Fibroblast of the aortic adventitia (primary cell): ENCODE measurements around the gene CNGB1. TPM values are rescaled to one million over a fixed set of nuclear protein-coding genes. Genes with fewer than 3 reads are reported as not detected.
"Not testable (repeated sequence)": the region's sequence is repeated elsewhere in the genome, so short reads cannot be mapped to it uniquely, and the experiment has no call there.

Experiments
- DNase-seq: peaks from one replicate; pipeline ENCODE4 v3.0.0-alpha.2; 2010; ENCODE audit warnings: low read depth
- H3K4me3 ChIP-seq: 2 replicates; pipeline ENCODE4 v1.5.1; 2011; ENCODE audit warnings: low read depth, mild to moderate bottlenecking, control low read depth, low read length, moderate library complexity
- total RNA-seq: library from RNA; depleted of rRNA; stranded (reverse); fragments of >200 nt; gene quantifications from 2 replicates; pipeline ENCODE4 v1.2.3, GENCODE V29; 2012; ENCODE audit warnings: low replicate concordance
- TF ChIP-seq, protein P1 (sequence below): IDR thresholded peaks from 2 replicates; pipeline ENCODE4 v1.5.1; 2011; ENCODE audit warnings: mild to moderate bottlenecking, low read length, control low read depth, inconsistent platforms; ENCODE audit not compliant: insufficient read depth

Gene CNGB1
- total RNA-seq, 1 donor, result not detected

GRCh38 chr16:58011652-58012051 is 40.7 kb upstream of the CNGB1 start:
- DNase-seq, result peak; percentile 59

GRCh38 chr16:58010886-58011285 is 40.0 kb upstream of the CNGB1 start:
- no peak overlapping the region for H3K4me3 ChIP-seq
- TF ChIP-seq, protein P1, sequence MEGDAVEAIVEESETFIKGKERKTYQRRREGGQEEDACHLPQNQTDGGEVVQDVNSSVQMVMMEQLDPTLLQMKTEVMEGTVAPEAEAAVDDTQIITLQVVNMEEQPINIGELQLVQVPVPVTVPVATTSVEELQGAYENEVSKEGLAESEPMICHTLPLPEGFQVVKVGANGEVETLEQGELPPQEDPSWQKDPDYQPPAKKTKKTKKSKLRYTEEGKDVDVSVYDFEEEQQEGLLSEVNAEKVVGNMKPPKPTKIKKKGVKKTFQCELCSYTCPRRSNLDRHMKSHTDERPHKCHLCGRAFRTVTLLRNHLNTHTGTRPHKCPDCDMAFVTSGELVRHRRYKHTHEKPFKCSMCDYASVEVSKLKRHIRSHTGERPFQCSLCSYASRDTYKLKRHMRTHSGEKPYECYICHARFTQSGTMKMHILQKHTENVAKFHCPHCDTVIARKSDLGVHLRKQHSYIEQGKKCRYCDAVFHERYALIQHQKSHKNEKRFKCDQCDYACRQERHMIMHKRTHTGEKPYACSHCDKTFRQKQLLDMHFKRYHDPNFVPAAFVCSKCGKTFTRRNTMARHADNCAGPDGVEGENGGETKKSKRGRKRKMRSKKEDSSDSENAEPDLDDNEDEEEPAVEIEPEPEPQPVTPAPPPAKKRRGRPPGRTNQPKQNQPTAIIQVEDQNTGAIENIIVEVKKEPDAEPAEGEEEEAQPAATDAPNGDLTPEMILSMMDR, result no peak
- DNase-seq, result no peak

More at GRCh38 chr16:58011652-58012051, 40.7 kb upstream of the CNGB1 start:
- TF ChIP-seq, protein P1, result no peak
- no peak overlapping the region for H3K4me3 ChIP-seq

- H3K4me3 ChIP-seq, result no peak overlapping the region
- TF ChIP-seq, protein P1, result no peak
- DNase-seq, result no peak
Observed at GRCh38 chr16:58009856-58010416, 39.0 kb upstream of the CNGB1 start.

GRCh38 chr16:58004736-58005135 is 33.8 kb upstream of the CNGB1 start:
- not testable (repeated sequence) for DNase-seq

GRCh38 chr16:58002936-58003335 is 32.0 kb upstream of the CNGB1 start:
- no peak overlapping the region for H3K4me3 ChIP-seq
- no peak for DNase-seq
- TF ChIP-seq, protein P1, result no peak

More at GRCh38 chr16:58004736-58005135, 33.8 kb upstream of the CNGB1 start:
- H3K4me3 ChIP-seq, result not testable (repeated sequence)

DNA sequence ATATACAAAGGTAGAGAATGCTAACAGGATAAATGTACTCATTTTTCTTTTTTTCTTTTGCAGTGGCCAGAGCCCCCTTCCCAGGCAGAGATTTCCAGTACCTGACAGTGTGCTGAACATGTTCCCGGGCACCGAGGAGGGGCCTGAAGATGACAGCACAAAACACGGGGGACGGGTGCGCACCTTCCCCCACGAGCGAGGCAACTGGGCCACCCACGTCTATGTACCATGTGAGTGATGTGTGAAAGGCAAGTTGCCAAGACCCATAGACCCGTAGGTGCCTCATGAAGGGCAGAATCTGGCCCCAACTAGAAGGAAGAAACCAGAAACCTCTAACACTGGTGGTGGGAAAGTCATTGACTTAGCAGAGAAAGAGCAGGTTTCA is 31.5 kb upstream of the CNGB1 start:
- no peak for DNase-seq
- TF ChIP-seq, protein P1, result no peak
- no peak overlapping the region for H3K4me3 ChIP-seq

DNA sequence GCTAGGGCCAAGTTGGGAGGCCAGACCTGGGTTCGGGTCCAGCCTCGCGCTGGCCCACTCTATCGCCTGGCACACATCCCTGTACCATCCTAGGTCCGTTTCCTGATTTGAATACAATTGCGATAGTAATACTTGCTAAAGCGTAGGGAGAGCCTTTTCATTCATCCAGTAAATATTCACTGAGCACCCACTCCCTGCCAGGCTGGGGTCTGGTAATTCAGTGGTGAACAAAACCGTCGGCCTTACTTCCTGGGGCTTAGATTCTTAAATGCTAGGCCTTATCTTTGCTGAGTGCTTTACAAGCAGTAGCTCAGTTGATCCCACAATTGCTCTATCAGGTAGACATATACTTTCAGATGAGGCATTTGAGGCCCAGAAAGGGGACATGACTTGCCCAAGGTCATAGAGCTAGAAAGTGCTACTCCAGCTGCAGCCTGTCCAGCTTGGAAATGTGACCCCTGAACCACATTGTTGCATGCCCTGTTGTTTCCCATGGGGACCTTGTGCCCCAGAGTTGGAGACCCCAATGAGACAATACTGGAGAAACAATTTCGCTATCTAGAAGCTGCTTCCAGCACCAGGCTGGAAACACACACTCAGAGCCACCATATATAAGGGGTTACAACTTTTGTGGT is 31.0 kb upstream of the CNGB1 start:
- no peak for DNase-seq
- TF ChIP-seq, protein P1, result no peak

More for the DNA sequence above, 31.0 kb upstream of the CNGB1 start:
- peak overlapping the region; percentile 91 for H3K4me3 ChIP-seq
